Upper lobe of left lung (tissue), 6 donors: ENCODE data around the gene COL12A1. TPM values are rescaled to one million over a fixed set of nuclear protein-coding genes. Genes with fewer than 3 reads are reported as not detected.

Experiments
- ATAC-seq, 2 donors: fragments of 200-7000 bp; cut with Tn5 transposase; one replicate each; pipeline ENCODE4 v1.9.1; 2022; ENCODE audit warnings: mild to moderate bottlenecking in 2 of 2, moderate library complexity in 2 of 2; ENCODE audit not compliant: low FRiP score in 2 of 2
- DNase-seq, 2 donors: peaks; one replicate each; pipeline ENCODE4 v3.0.0-alpha.2; 2019 to 2020
- H3K27ac ChIP-seq, 4 donors: fragments of 200-600 bp; sonication (generic); one replicate each; pipeline ENCODE4 v1.5.1; 2016 to 2019
- H3K27me3 ChIP-seq, 4 donors: fragments of 200-600 bp; sonication (generic); one replicate each; pipeline ENCODE4 v1.5.1; 2017 to 2019
- H3K36me3 ChIP-seq, 4 donors: fragments of 200-600 bp; sonication (generic); one replicate each; pipeline ENCODE4 v1.5.1; 2016 to 2019
- H3K4me1 ChIP-seq, 4 donors: fragments of 200-600 bp; sonication (generic); one replicate each; pipeline ENCODE4 v1.5.1; 2018 to 2019
- H3K4me3 ChIP-seq, 4 donors: fragments of 200-600 bp; sonication (generic); one replicate each; pipeline ENCODE4 v1.5.1; 2017 to 2019; ENCODE audit warnings: mild to moderate bottlenecking in 2 of 4, moderate library complexity in 1 of 4
- H3K9me3 ChIP-seq, 4 donors: fragments of 200-600 bp; sonication (generic); one replicate each; pipeline ENCODE4 v1.5.1; 2018 to 2019
- CTCF ChIP-seq, 6 experiments: fragments of 450-650 bp in 4 of 6; fragments of 200-600 bp in 2 of 6; sonication (generic) in 2 of 6; IDR thresholded peaks; one replicate each; pipeline ENCODE4 v1.5.1; 2016 to 2019; ENCODE audit warnings: antibody characterized with exemption in 6 of 6
- EP300 ChIP-seq, 4 donors: sonication (generic); formaldehyde crosslinking; IDR thresholded peaks; one replicate each; pipeline ENCODE4 v1.5.1; 2017; ENCODE audit warnings: antibody characterized with exemption in 4 of 4, control low read depth in 2 of 4
- POLR2A ChIP-seq, 4 donors: fragments of 450-650 bp; IDR thresholded peaks; one replicate each; pipeline ENCODE4 v1.5.1; 2016 to 2017; ENCODE audit warnings: antibody characterized with exemption in 4 of 4, mild to moderate bottlenecking in 2 of 4
- POLR2AphosphoS5 ChIP-seq, 2 donors: sonication (generic); formaldehyde crosslinking; IDR thresholded peaks; one replicate each; pipeline ENCODE4 v1.5.1; 2017; ENCODE audit warnings: antibody characterized with exemption in 2 of 2
- WGBS, 2 donors: methylation state at CpG; one replicate each; pipeline ENCODE4 v1.1.5; 2017 to 2018; 5-methylcytosine and 5-hydroxymethylcytosine counted together
- total RNA-seq, 6 donors: library from RNA; depleted of rRNA in 4 of 6; stranded (reverse); fragments of >200 nt in 4 of 6; gene quantifications; one replicate each; pipeline versions ENCODE4 v1.1.0 to v1.2.1, GENCODE V29; 2016 to 2021
- donor health status: DM: no; HTN: no; CAD: no; lungs with moderate emphysema.
- donor health status: DM: no; HTN: yes; CAD: no; lungs with severe emphysema.

Gene COL12A1
- total RNA-seq, 6 donors from 2014 or later: 33.3 to 176 (median 76.9) TPM

DNA sequence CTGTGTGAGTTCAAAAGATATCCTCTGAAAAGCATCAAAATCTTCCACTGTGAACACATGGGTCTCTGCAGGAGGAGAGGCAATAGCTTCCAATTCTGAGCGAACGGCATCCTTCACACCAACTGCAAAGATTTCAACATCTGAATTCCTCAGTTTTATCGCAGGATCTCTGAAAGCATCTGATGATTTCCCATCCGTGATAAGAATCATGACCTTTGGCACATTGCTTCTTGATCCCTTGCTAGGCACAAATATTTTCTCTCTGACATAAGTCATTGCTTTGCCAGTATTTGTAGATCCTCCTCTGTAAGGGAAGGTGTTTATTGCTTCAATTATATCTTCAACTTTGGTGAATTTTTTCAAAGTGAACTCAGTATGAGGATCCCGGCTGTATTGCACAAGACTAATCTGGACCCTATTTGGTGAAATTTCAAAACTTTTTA is 22.7 kb downstream of the COL12A1 start:
- no peaks in the 10 kb centered on the region for H3K36me3 ChIP-seq
- no peak overlapping the region for H3K27ac ChIP-seq
- WGBS, 2 donors: 79 to 85% methylated on average over 5 of the region's 5 CpGs
- no peaks in the 10 kb centered on the region for H3K4me1 ChIP-seq
- no peaks in the 10 kb centered on the region for H3K27me3 ChIP-seq
- TF ChIP-seq EP300 (IDR thresholded peaks at IDR 0.05): no peak
- no peak for TF ChIP-seq POLR2A (IDR thresholded peaks at IDR 0.05)
- no peak for TF ChIP-seq CTCF (IDR thresholded peaks at IDR 0.05)
- TF ChIP-seq POLR2AphosphoS5 (IDR thresholded peaks at IDR 0.05): no peak
- H3K4me3 ChIP-seq: no peak overlapping the region
- no peaks in the 10 kb centered on the region for H3K9me3 ChIP-seq
- ATAC-seq (peak in 1 of 2 donors; percentile 78), DNase-seq (no peak)

- H3K4me1 ChIP-seq: no peaks in the 10 kb centered on the region
- WGBS, 2 donors: 89 to 91% methylated on average over 5 of the region's 5 CpGs
- TF ChIP-seq POLR2AphosphoS5 (IDR thresholded peaks at IDR 0.05) (no peak), POLR2A (IDR thresholded peaks at IDR 0.05) (no peak), CTCF (IDR thresholded peaks at IDR 0.05) (no peak)
- no peaks in the 10 kb centered on the region for H3K27me3 ChIP-seq
- no peak overlapping the region for H3K4me3 ChIP-seq
- no peak for ATAC-seq
- no peak for DNase-seq
- no peak overlapping the region for H3K27ac ChIP-seq
- H3K36me3 ChIP-seq: no peaks in the 10 kb centered on the region
- no peaks in the 10 kb centered on the region for H3K9me3 ChIP-seq
Measured at GRCh38 chr6:75180864-75181263, 25.0 kb downstream of the COL12A1 start.

- Histone ChIP-seq H3K4me3 (no peak overlapping the region), H3K4me1 (no peaks in the 10 kb centered on the region), H3K27me3 (no peaks in the 10 kb centered on the region), H3K9me3 (no peaks in the 10 kb centered on the region), H3K27ac (no peak overlapping the region), H3K36me3 (no peaks in the 10 kb centered on the region)
- 55 to 70% methylated on average over 1 of the region's 1 CpG for WGBS, 2 donors
- ATAC-seq (no peak), DNase-seq (no peak)
- no peak for TF ChIP-seq POLR2AphosphoS5 (IDR thresholded peaks at IDR 0.05)
- TF ChIP-seq CTCF (IDR thresholded peaks at IDR 0.05): no peak
- TF ChIP-seq EP300 (IDR thresholded peaks at IDR 0.05): no peak
- TF ChIP-seq POLR2A (IDR thresholded peaks at IDR 0.05): no peak
Measured at GRCh38 chr6:75178757-75179156, 27.1 kb downstream of the COL12A1 start.

DNA sequence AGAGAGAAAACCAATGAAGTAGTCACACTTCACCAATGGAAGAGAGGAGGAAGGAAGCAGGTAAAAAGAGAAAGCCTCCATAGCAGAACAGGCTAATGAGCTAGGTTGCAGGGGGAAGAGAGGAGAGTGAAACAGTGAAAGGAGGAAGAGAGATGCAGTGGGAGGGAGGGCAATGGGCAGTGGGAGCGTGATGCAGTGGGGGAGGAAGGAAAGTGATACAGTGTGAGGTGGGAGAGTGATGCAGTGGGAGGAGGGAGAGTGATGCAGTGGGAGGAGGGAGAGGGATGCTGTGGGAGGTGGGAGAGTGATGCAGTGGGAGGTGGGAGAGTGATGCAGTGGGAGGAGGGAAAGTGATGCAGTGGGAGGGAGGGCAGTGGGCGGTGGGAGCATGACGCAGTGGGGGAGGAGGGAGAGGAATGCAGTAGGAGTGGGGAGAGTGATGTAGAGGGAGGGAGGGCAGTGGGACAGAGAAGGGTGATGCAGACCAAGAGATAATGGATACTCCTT is 29.7 kb downstream of the COL12A1 start:
- Histone ChIP-seq H3K4me3 (no peak overlapping the region), H3K36me3 (no peaks in the 10 kb centered on the region), H3K27me3 (no peaks in the 10 kb centered on the region), H3K4me1 (peaks cover 0 to 3% (median 0%) of the 10 kb centered on the region in 4 donors), H3K9me3 (no peaks in the 10 kb centered on the region), H3K27ac (no peak overlapping the region)
- no peak for TF ChIP-seq POLR2A (IDR thresholded peaks at IDR 0.05)
- no peak for TF ChIP-seq POLR2AphosphoS5 (IDR thresholded peaks at IDR 0.05)
- no peak for TF ChIP-seq EP300 (IDR thresholded peaks at IDR 0.05)
- TF ChIP-seq CTCF (IDR thresholded peaks at IDR 0.05): no peak
- ATAC-seq: no peak
- WGBS, 2 donors: 87 to 93% methylated on average over 3 of the region's 3 CpGs
- DNase-seq: no peak

GRCh38 chr6:75171986-75172385 is 33.9 kb downstream of the COL12A1 start:
- no peak for DNase-seq
- no peak overlapping the region for H3K27ac ChIP-seq
- H3K4me3 ChIP-seq: no peak overlapping the region
- no peak for ATAC-seq
- TF ChIP-seq POLR2A (IDR thresholded peaks at IDR 0.05) (no peak), CTCF (IDR thresholded peaks at IDR 0.05) (no peak)
- no peaks in the 10 kb centered on the region for H3K36me3 ChIP-seq
- WGBS, 2 donors: 71 to 72% methylated on average over 4 of the region's 4 CpGs
- peaks cover 0 to 3% (median 0%) of the 10 kb centered on the region in 4 donors for H3K4me1 ChIP-seq
- no peaks in the 10 kb centered on the region for H3K27me3 ChIP-seq
- no peaks in the 10 kb centered on the region for H3K9me3 ChIP-seq
